ENCODE results near the gene EXOSC2. TPM values are rescaled to one million over a fixed set of nuclear protein-coding genes. Genes with fewer than 3 reads are reported as not detected.

The EXOSC2 gene
- polyA plus RNA-seq, 1 donor (not counting 4 experiments of a cell fraction or from before 2014, with no cell fraction given): 37.5 TPM

DNA sequence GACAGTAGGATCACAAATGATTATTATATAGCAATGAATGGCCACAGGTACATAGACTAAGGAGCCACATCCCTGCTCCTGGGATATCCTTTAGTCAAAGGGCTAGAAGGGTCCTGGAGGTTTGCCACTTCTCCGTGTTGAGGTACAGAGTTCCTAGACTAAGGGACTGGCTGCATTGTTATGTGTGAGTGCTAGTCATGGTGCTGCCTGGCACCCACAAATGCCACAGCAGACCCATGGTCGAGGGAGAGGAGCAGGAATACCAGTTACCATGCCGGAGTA, 47.4 kb downstream of the EXOSC2 start:
- Histone ChIP-seq H3K4me2 (ENCODE audit: control insufficient read depth, extremely low read depth, insufficient read depth, low read depth, low read length) (no peak overlapping the region), H3K27ac (ENCODE audit: control insufficient read depth, insufficient read depth, low read length) (no peak overlapping the region), H3K4me3 (ENCODE audit: control insufficient read depth in 2 of 3, extremely low read depth in 1 of 3, insufficient read depth in 2 of 3, low read depth in 1 of 3, low read length in 3 of 3) (no peak overlapping the region), H3K9ac (ENCODE audit: control insufficient read depth, extremely low read depth, insufficient read depth, low read length) (no peak overlapping the region), H2AFZ (ENCODE audit: control insufficient read depth, low read length) (no peak overlapping the region), H3K4me1 (ENCODE audit: control insufficient read depth, extremely low read depth, insufficient read depth, low read length) (peaks cover 7% of the 10 kb centered on the region), H3K36me3 (ENCODE audit: control insufficient read depth in 2 of 2, extremely low read depth in 1 of 2, insufficient read depth in 2 of 2, low read length in 2 of 2) (no peaks in the 10 kb centered on the region), H4K20me1 (ENCODE audit: control insufficient read depth, extremely low read depth, insufficient read depth, low read length) (no peaks in the 10 kb centered on the region), H3K9me3 (ENCODE audit: control insufficient read depth, low read depth, low read length) (no peaks in the 10 kb centered on the region), H3K79me2 (ENCODE audit: control insufficient read depth, insufficient read depth, low read length) (peaks cover 32% of the 10 kb centered on the region), H3K9me1 (ENCODE audit: control insufficient read depth, extremely low read depth, insufficient read depth, low read length) (no peaks in the 10 kb centered on the region), H3K27me3 (ENCODE audit: control insufficient read depth, extremely low read depth, insufficient read depth, low read length) (no peaks in the 10 kb centered on the region)
- dilution Hi-C loops (cut with MboI; ENCODE audit: extremely low pct_ligation_motif_present, low sequenced_read_pairs): no loop called here
- DNase-seq (ENCODE audit: low read depth, low spot score) (no peak), FAIRE-seq (no peak)
- no peak for TF ChIP-seq EZH2 (IDR thresholded peaks at IDR 0.05; ENCODE audit: low read length)
- TF ChIP-seq, protein P1, sequence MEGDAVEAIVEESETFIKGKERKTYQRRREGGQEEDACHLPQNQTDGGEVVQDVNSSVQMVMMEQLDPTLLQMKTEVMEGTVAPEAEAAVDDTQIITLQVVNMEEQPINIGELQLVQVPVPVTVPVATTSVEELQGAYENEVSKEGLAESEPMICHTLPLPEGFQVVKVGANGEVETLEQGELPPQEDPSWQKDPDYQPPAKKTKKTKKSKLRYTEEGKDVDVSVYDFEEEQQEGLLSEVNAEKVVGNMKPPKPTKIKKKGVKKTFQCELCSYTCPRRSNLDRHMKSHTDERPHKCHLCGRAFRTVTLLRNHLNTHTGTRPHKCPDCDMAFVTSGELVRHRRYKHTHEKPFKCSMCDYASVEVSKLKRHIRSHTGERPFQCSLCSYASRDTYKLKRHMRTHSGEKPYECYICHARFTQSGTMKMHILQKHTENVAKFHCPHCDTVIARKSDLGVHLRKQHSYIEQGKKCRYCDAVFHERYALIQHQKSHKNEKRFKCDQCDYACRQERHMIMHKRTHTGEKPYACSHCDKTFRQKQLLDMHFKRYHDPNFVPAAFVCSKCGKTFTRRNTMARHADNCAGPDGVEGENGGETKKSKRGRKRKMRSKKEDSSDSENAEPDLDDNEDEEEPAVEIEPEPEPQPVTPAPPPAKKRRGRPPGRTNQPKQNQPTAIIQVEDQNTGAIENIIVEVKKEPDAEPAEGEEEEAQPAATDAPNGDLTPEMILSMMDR (optimal IDR thresholded peaks at IDR 0.05 in 1 of 3, IDR thresholded peaks at IDR 0.05 in 1 of 3, conservative IDR thresholded peaks at IDR 0.05 in 1 of 3; ENCODE audit: extremely low read depth in 1 of 3, insufficient read depth in 2 of 3, low read length in 3 of 3): no peak

DNA sequence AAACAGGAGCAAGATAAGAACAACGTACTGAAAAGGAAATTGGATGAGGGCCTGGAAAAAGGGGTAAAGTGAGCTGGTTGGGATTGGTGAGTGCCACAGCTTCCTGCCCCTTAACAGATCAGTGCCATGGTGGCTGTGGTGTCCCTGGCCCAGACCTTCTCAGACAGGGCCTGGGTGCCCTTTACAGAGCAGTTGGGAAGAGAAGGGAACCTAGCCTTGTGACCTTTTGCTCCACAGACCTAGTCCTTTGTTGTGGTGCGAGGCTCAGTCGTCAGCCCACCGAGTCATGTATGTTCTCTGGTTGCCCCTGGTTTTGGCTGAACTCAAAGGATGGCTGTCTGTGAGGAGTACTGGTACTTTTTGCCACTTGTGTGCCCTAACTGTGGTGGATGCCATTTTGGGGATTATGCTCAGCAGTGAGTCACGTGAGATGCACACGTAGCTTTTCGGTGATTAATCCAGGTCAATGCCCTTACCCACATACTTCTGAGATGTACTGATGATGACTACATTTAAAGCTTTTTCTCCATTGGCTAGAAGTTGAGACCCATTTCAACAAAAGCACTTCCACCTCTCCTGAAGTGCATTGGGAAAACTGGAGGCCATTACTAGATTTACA, 48.4 kb downstream of the EXOSC2 start:
- Histone ChIP-seq H3K79me2 (ENCODE audit: control insufficient read depth, insufficient read depth, low read length) (peaks cover 29% of the 10 kb centered on the region), H3K4me3 (ENCODE audit: control insufficient read depth in 2 of 3, extremely low read depth in 1 of 3, insufficient read depth in 2 of 3, low read depth in 1 of 3, low read length in 3 of 3) (no peak overlapping the region), H3K27me3 (ENCODE audit: control insufficient read depth, extremely low read depth, insufficient read depth, low read length) (no peaks in the 10 kb centered on the region), H3K36me3 (ENCODE audit: control insufficient read depth in 2 of 2, extremely low read depth in 1 of 2, insufficient read depth in 2 of 2, low read length in 2 of 2) (no peaks in the 10 kb centered on the region), H3K9me3 (ENCODE audit: control insufficient read depth, low read depth, low read length) (no peaks in the 10 kb centered on the region), H4K20me1 (ENCODE audit: control insufficient read depth, extremely low read depth, insufficient read depth, low read length) (no peaks in the 10 kb centered on the region), H3K4me2 (ENCODE audit: control insufficient read depth, extremely low read depth, insufficient read depth, low read depth, low read length) (peak overlapping the region; percentile 3), H3K9me1 (ENCODE audit: control insufficient read depth, extremely low read depth, insufficient read depth, low read length) (no peaks in the 10 kb centered on the region), H3K4me1 (ENCODE audit: control insufficient read depth, extremely low read depth, insufficient read depth, low read length) (peaks cover 7% of the 10 kb centered on the region), H3K9ac (ENCODE audit: control insufficient read depth, extremely low read depth, insufficient read depth, low read length) (no peak overlapping the region), H3K27ac (ENCODE audit: control insufficient read depth, insufficient read depth, low read length) (peak overlapping the region; percentile 70), H2AFZ (ENCODE audit: control insufficient read depth, low read length) (peak overlapping the region; percentile 46)
- TF ChIP-seq, protein P1 (optimal IDR thresholded peaks at IDR 0.05 in 1 of 3, IDR thresholded peaks at IDR 0.05 in 1 of 3, conservative IDR thresholded peaks at IDR 0.05 in 1 of 3; ENCODE audit: extremely low read depth in 1 of 3, insufficient read depth in 2 of 3, low read length in 3 of 3): no peak
- no peak for TF ChIP-seq EZH2 (IDR thresholded peaks at IDR 0.05; ENCODE audit: low read length)
- FAIRE-seq (peak; percentile 51), DNase-seq (ENCODE audit: low read depth, low spot score) (peak; percentile 32)
- dilution Hi-C loops (cut with MboI; ENCODE audit: extremely low pct_ligation_motif_present, low sequenced_read_pairs): no loop called here

Data from keratinocyte (primary cell).